Liver (tissue), 9 donors: ENCODE data around the gene STK40. TPM values are rescaled to one million over a fixed set of nuclear protein-coding genes. Genes with fewer than 3 reads are reported as not detected.

Experiments
- DNase-seq: peaks from one replicate; pipeline ENCODE4 v3.0.0-alpha.2; 2017; ENCODE audit warnings: low spot score
- H3K27ac ChIP-seq, 2 donors: one replicate each; pipeline ENCODE4 v1.7.0; 2013; ENCODE audit warnings: inconsistent platforms in 2 of 2, low read length in 2 of 2, control low read depth in 1 of 2, low read depth in 1 of 2, mild to moderate bottlenecking in 1 of 2
- H3K27me3 ChIP-seq, 4 donors: one replicate each; pipeline versions ENCODE4 v1.6.1 to v1.7.0; 2013; ENCODE audit warnings: low read length in 3 of 4, inconsistent platforms in 1 of 4, mild to moderate bottlenecking in 1 of 4, moderate library complexity in 1 of 4; ENCODE audit not compliant: control insufficient read depth in 4 of 4, insufficient read depth in 4 of 4
- H3K36me3 ChIP-seq, 4 donors: one replicate each; pipeline versions ENCODE4 v1.6.1 to v1.7.0; 2013; ENCODE audit warnings: low read length in 3 of 4, mild to moderate bottlenecking in 3 of 4, low read depth in 1 of 4, moderate library complexity in 1 of 4; ENCODE audit not compliant: control insufficient read depth in 4 of 4, insufficient read depth in 3 of 4
- H3K4me1 ChIP-seq, 4 donors: one replicate each; pipeline versions ENCODE4 v1.6.1 to v1.7.0; 2013; ENCODE audit warnings: low read length in 3 of 4, mild to moderate bottlenecking in 3 of 4, moderate library complexity in 1 of 4; ENCODE audit not compliant: control insufficient read depth in 4 of 4, insufficient read depth in 4 of 4
- H3K4me3 ChIP-seq, 3 donors: one replicate each; pipeline versions ENCODE4 v1.6.1 to v1.7.0; 2013; ENCODE audit warnings: low read length in 3 of 3, control low read depth in 1 of 3, low read depth in 1 of 3, mild to moderate bottlenecking in 1 of 3
- H3K9ac ChIP-seq, 2 donors: one replicate each; pipeline ENCODE4 v1.7.0; 2013; ENCODE audit warnings: low read length in 2 of 2, mild to moderate bottlenecking in 2 of 2, moderate library complexity in 2 of 2, control low read depth in 1 of 2, low read depth in 1 of 2
- H3K9me3 ChIP-seq, 4 donors: one replicate each; pipeline versions ENCODE4 v1.6.1 to v1.7.0; 2013; ENCODE audit warnings: low read length in 3 of 4; ENCODE audit not compliant: control insufficient read depth in 4 of 4
- FOXA1 ChIP-seq: IDR thresholded peaks from 2 replicates; pipeline ENCODE4 v1.6.1; 2016; ENCODE audit warnings: antibody characterized with exemption
- FOXA2 ChIP-seq: IDR thresholded peaks from 2 replicates; pipeline ENCODE4 v1.6.1; 2016; ENCODE audit warnings: antibody characterized with exemption
- HNF4A ChIP-seq, 2 donors: conservative IDR thresholded peaks; 2 replicates each; pipeline ENCODE4 v1.6.1; 2016; ENCODE audit warnings: antibody characterized with exemption in 2 of 2, mild to moderate bottlenecking in 2 of 2
- HNF4G ChIP-seq: IDR thresholded peaks from 2 replicates; pipeline ENCODE4 v1.6.1; 2016; ENCODE audit warnings: antibody characterized with exemption
- JUND ChIP-seq, 2 donors: IDR thresholded peaks; 2 replicates each; pipeline ENCODE4 v1.6.1; 2016; ENCODE audit warnings: antibody characterized with exemption in 2 of 2
- NR2F2 ChIP-seq: IDR thresholded peaks from 2 replicates; pipeline ENCODE4 v1.6.1; 2016; ENCODE audit warnings: antibody characterized with exemption
- RAD21 ChIP-seq, 2 donors: IDR thresholded peaks; 2 replicates each; pipeline ENCODE4 v1.6.1; 2016; ENCODE audit warnings: antibody characterized with exemption in 2 of 2, mild to moderate bottlenecking in 2 of 2
- RXRA ChIP-seq, 2 donors: IDR thresholded peaks; 2 replicates each; pipeline ENCODE4 v1.6.1; 2017 to 2018; ENCODE audit warnings: antibody characterized with exemption in 2 of 2, mild to moderate bottlenecking in 1 of 2
- YY1 ChIP-seq: IDR thresholded peaks from 2 replicates; pipeline ENCODE4 v1.6.1; 2016; ENCODE audit warnings: antibody characterized with exemption, mild to moderate bottlenecking
- WGBS: extraction: QIAGEN DNeasy Blood & Tissue Kit; methylation state at CpG from one replicate; pipeline ENCODE4 v1.1.7; 2013; 5-methylcytosine and 5-hydroxymethylcytosine counted together
- polyA plus RNA-seq, 2 donors: library from polyadenylated mRNA; stranded (reverse) in 1 of 2; unstranded in 1 of 2; fragments of 200-250 nt in 1 of 2; fragments of >200 nt in 1 of 2; fragmentation: Nextera tagmentation in 1 of 2; extraction: Ambion mirVana in 1 of 2; gene quantifications; one replicate each; pipeline versions ENCODE4 v1.2.1 to v1.2.3, GENCODE V29; 2013 to 2015
- total RNA-seq, 2 donors: library from RNA; depleted of rRNA; stranded (reverse); fragments of >200 nt; gene quantifications; one replicate each; pipeline ENCODE4 v1.2.3, GENCODE V29; 2014
- TF ChIP-seq, protein P1 (sequence below): IDR thresholded peaks from 2 replicates; pipeline ENCODE4 v1.6.1; 2016; ENCODE audit warnings: antibody characterized with exemption
- TF ChIP-seq, protein P2 (sequence below): IDR thresholded peaks from 2 replicates; pipeline ENCODE4 v1.6.1; 2016; ENCODE audit warnings: antibody characterized with exemption
- TF ChIP-seq, protein P3 (sequence below): IDR thresholded peaks from 2 replicates; pipeline ENCODE4 v1.6.1; 2016; ENCODE audit warnings: antibody characterized with exemption
- TF ChIP-seq, protein P4 (sequence below): IDR thresholded peaks from 2 replicates; pipeline ENCODE4 v1.6.1; 2016; ENCODE audit warnings: antibody characterized with exemption, mild to moderate bottlenecking
- donor health status: healthy.
- donor health status: healthy.
- donor health status: healthy.
- donor health status: healthy.
- donor health status: healthy.

The STK40 gene
- total and polyA plus RNA-seq, 4 donors: 13.0 to 26.8 (median 21.9) TPM

DNA sequence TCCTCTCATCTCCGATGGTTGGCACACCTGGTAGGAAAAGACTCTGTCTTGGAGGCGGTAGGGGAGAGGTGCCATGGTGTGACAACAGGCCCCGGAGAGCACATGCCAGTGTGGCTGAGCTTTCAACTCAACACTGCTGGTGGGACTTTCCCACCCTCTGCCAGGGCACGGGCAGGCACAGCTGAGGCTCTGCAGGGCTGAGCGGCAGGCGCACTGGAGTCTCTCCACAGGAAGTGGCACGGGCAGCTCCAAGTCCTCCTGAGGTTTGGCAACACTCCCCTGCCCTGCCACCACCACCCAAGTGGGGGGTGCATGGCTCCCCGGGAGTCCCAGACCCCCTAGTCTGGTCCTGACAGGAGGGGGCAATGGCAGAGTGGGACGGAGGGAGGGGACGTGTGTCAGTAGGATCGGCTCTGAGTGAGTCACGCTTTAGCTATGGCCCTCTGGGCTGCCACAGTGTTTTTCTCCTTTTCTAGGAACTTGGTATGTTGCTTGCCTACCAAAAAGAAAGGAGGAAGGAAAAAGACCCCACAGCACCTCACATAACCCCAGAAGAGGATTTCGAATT, 35.0 kb downstream of the STK40 start:
- no peak overlapping the region for H3K9ac ChIP-seq
- no peaks in the 10 kb centered on the region for H3K27me3 ChIP-seq
- no peaks in the 10 kb centered on the region for H3K4me1 ChIP-seq
- TF ChIP-seq, protein P1, sequence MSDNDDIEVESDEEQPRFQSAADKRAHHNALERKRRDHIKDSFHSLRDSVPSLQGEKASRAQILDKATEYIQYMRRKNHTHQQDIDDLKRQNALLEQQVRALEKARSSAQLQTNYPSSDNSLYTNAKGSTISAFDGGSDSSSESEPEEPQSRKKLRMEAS: no peak
- TF ChIP-seq NR2F2 (no peak), FOXA1 (no peak), YY1 (no peak), RAD21 (IDR thresholded peaks at IDR 0.05) (no peak), HNF4A (conservative IDR thresholded peaks at IDR 0.05) (no peak), FOXA2 (no peak), RXRA (IDR thresholded peaks at IDR 0.05) (no peak), JUND (IDR thresholded peaks at IDR 0.05) (no peak), HNF4G (no peak)
- TF ChIP-seq, protein P2, sequence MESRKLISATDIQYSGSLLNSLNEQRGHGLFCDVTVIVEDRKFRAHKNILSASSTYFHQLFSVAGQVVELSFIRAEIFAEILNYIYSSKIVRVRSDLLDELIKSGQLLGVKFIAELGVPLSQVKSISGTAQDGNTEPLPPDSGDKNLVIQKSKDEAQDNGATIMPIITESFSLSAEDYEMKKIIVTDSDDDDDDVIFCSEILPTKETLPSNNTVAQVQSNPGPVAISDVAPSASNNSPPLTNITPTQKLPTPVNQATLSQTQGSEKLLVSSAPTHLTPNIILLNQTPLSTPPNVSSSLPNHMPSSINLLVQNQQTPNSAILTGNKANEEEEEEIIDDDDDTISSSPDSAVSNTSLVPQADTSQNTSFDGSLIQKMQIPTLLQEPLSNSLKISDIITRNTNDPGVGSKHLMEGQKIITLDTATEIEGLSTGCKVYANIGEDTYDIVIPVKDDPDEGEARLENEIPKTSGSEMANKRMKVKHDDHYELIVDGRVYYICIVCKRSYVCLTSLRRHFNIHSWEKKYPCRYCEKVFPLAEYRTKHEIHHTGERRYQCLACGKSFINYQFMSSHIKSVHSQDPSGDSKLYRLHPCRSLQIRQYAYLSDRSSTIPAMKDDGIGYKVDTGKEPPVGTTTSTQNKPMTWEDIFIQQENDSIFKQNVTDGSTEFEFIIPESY: no peak
- TF ChIP-seq, protein P3, sequence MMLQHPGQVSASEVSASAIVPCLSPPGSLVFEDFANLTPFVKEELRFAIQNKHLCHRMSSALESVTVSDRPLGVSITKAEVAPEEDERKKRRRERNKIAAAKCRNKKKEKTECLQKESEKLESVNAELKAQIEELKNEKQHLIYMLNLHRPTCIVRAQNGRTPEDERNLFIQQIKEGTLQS: no peak
- no peak for DNase-seq
- WGBS: 72% methylated on average over 13 of the region's 13 CpGs
- H3K4me3 ChIP-seq: no peak overlapping the region
- peak overlapping the region; percentile 8 for H3K27ac ChIP-seq
- no peaks in the 10 kb centered on the region for H3K9me3 ChIP-seq
- H3K36me3 ChIP-seq: peaks cover 18 to 69% (median 36%) of the 10 kb centered on the region in 4 donors

DNA sequence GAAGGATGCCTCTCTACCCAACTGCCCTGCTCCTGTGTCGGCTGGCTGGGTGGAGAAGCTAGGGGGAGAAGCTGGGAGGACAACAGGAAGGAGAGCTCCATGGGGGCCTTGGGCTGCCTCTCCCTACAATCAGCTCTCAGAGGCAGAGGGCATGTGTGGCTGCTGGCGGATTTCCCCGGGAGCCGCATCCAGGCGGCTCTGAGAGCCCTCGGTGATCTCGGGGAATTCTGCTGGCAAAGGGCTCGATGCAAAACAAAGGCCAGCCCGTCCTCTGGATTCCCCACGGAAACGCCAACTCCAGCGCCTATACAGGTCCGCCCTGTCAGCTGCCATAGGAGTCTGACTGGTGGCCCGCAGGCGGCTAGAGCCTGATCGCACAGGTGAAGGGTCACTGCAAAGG, 35.9 kb downstream of the STK40 start:
- no peak for DNase-seq
- H3K36me3 ChIP-seq: peaks cover 11 to 69% (median 37%) of the 10 kb centered on the region in 4 donors
- 87% methylated on average over 16 of the region's 16 CpGs for WGBS

More for the DNA sequence above, 35.9 kb downstream of the STK40 start:
- H3K4me3 ChIP-seq: no peak overlapping the region
- H3K27me3 ChIP-seq: no peaks in the 10 kb centered on the region
- TF ChIP-seq, protein P4, sequence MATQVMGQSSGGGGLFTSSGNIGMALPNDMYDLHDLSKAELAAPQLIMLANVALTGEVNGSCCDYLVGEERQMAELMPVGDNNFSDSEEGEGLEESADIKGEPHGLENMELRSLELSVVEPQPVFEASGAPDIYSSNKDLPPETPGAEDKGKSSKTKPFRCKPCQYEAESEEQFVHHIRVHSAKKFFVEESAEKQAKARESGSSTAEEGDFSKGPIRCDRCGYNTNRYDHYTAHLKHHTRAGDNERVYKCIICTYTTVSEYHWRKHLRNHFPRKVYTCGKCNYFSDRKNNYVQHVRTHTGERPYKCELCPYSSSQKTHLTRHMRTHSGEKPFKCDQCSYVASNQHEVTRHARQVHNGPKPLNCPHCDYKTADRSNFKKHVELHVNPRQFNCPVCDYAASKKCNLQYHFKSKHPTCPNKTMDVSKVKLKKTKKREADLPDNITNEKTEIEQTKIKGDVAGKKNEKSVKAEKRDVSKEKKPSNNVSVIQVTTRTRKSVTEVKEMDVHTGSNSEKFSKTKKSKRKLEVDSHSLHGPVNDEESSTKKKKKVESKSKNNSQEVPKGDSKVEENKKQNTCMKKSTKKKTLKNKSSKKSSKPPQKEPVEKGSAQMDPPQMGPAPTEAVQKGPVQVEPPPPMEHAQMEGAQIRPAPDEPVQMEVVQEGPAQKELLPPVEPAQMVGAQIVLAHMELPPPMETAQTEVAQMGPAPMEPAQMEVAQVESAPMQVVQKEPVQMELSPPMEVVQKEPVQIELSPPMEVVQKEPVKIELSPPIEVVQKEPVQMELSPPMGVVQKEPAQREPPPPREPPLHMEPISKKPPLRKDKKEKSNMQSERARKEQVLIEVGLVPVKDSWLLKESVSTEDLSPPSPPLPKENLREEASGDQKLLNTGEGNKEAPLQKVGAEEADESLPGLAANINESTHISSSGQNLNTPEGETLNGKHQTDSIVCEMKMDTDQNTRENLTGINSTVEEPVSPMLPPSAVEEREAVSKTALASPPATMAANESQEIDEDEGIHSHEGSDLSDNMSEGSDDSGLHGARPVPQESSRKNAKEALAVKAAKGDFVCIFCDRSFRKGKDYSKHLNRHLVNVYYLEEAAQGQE: no peak
- no peaks in the 10 kb centered on the region for H3K4me1 ChIP-seq
- H3K9ac ChIP-seq: no peak overlapping the region
- H3K27ac ChIP-seq: no peak overlapping the region
- H3K9me3 ChIP-seq: no peaks in the 10 kb centered on the region
